HepG2 (cell line): ENCODE data around the gene SLC1A4. TPM values are rescaled to one million over a fixed set of nuclear protein-coding genes. Genes with fewer than 3 reads are reported as not detected.

Experiments
- ARNT ChIP-seq: fragments of 450-650 bp; IDR thresholded peaks from 2 replicates; pipeline ENCODE4 v1.6.1; 2017
- CC2D1A ChIP-seq: sonication (generic); formaldehyde crosslinking; IDR thresholded peaks from 2 replicates; pipeline ENCODE4 v1.8.1; 2023; ENCODE audit warnings: mild to moderate bottlenecking, missing genetic modification reagents
- GPBP1L1 ChIP-seq: sonication (generic); formaldehyde crosslinking; IDR thresholded peaks from 2 replicates; pipeline ENCODE4 v1.5.0; 2020; ENCODE audit warnings: mild to moderate bottlenecking, missing genetic modification reagents
- HNRNPUL1 ChIP-seq: fragments of 200-400 bp; formaldehyde crosslinking; IDR thresholded peaks from 2 replicates; pipeline ENCODE4 v1.6.1; 2017; ENCODE audit warnings: low read depth, mild to moderate bottlenecking, low read length, moderate library complexity
- IKZF4 ChIP-seq: sonication (generic); formaldehyde crosslinking; IDR thresholded peaks from 2 replicates; pipeline ENCODE4 v1.5.1; 2020; ENCODE audit warnings: borderline replicate concordance, mild to moderate bottlenecking, low read depth, missing genetic modification reagents; ENCODE audit errors: not compliant biosample characterization
- KMT2B ChIP-seq: IDR thresholded peaks from 2 replicates; pipeline ENCODE4 v1.6.1; 2016; ENCODE audit warnings: missing genetic modification reagents, missing compliant biosample characterization
- MED8 ChIP-seq: sonication (generic); formaldehyde crosslinking; IDR thresholded peaks from 2 replicates; pipeline ENCODE4 v1.8.1; 2023; ENCODE audit warnings: mild to moderate bottlenecking, missing genetic modification reagents; ENCODE audit not compliant: insufficient replicate concordance
- MTF1 ChIP-seq: sonication (generic); formaldehyde crosslinking; IDR thresholded peaks from 2 replicates; pipeline ENCODE4 v1.5.0; 2020; ENCODE audit warnings: missing genetic modification reagents
- NFE2L1 ChIP-seq: sonication (generic); formaldehyde crosslinking; IDR thresholded peaks from 2 replicates; pipeline ENCODE4 v1.4.0; 2020; ENCODE audit warnings: missing genetic modification reagents, mild to moderate bottlenecking, borderline replicate concordance
- NR2F1 ChIP-seq, 2 experiments: fragments of 450-650 bp in 1 of 2; formaldehyde crosslinking in 1 of 2; IDR thresholded peaks; 2 replicates each; pipeline versions ENCODE4 v1.5.0 to v1.6.1; 2016 to 2020; ENCODE audit warnings: mild to moderate bottlenecking in 1 of 2, missing compliant biosample characterization in 1 of 2, missing genetic modification reagents in 1 of 2, moderate library complexity in 1 of 2
- PCBP1 ChIP-seq: fragments of 200-400 bp; formaldehyde crosslinking; IDR thresholded peaks from 2 replicates; pipeline ENCODE4 v1.6.1; 2017; ENCODE audit warnings: mild to moderate bottlenecking, low read depth, low read length, borderline replicate concordance
- SMAD3 ChIP-seq: sonication (generic); formaldehyde crosslinking; IDR thresholded peaks from 2 replicates; pipeline ENCODE4 v1.4.0; 2020; ENCODE audit warnings: missing genetic modification reagents
- SNAPC2 ChIP-seq: sonication (generic); formaldehyde crosslinking; IDR thresholded peaks from 2 replicates; pipeline ENCODE4 v1.8.1; 2022; ENCODE audit warnings: mild to moderate bottlenecking, missing genetic modification reagents
- ZBED4 ChIP-seq: sonication (generic); formaldehyde crosslinking; IDR thresholded peaks from 2 replicates; pipeline ENCODE4 v1.4.0; 2020; ENCODE audit warnings: missing genetic modification reagents, borderline replicate concordance
- ZFP90 ChIP-seq: sonication (generic); formaldehyde crosslinking; IDR thresholded peaks from 2 replicates; pipeline ENCODE4 v1.8.0; 2022; ENCODE audit warnings: missing genetic modification reagents, mild to moderate bottlenecking, inconsistent platforms, borderline replicate concordance
- ZKSCAN5 ChIP-seq: sonication (generic); formaldehyde crosslinking; IDR thresholded peaks from 2 replicates; pipeline ENCODE4 v1.5.1; 2020; ENCODE audit warnings: mild to moderate bottlenecking, missing genetic modification reagents
- ZNF354B ChIP-seq: sonication (generic); formaldehyde crosslinking; IDR thresholded peaks from 2 replicates; pipeline ENCODE4 v1.8.0; 2022; ENCODE audit warnings: mild to moderate bottlenecking, missing genetic modification reagents
- ZNF503 ChIP-seq: sonication (generic); formaldehyde crosslinking; IDR thresholded peaks from 2 replicates; pipeline ENCODE4 v1.4.0; 2020; ENCODE audit warnings: missing genetic modification reagents
- ZNF530 ChIP-seq: sonication (generic); formaldehyde crosslinking; IDR thresholded peaks from 2 replicates; pipeline ENCODE4 v1.5.0; 2020; ENCODE audit warnings: low read depth, mild to moderate bottlenecking, missing genetic modification reagents
- ZNF577 ChIP-seq: sonication (generic); formaldehyde crosslinking; IDR thresholded peaks from 2 replicates; pipeline ENCODE4 v1.4.0; 2020; ENCODE audit warnings: mild to moderate bottlenecking, low read depth, missing genetic modification reagents, borderline replicate concordance
- ZNF7 ChIP-seq: IDR thresholded peaks from 2 replicates; pipeline ENCODE4 v1.6.1; 2016; ENCODE audit warnings: missing biosample characterization, missing genetic modification reagents
- ZNF839 ChIP-seq: sonication (generic); formaldehyde crosslinking; IDR thresholded peaks from 2 replicates; pipeline ENCODE4 v1.4.0; 2020; ENCODE audit warnings: missing genetic modification reagents, mild to moderate bottlenecking, borderline replicate concordance
- polyA plus RNA-seq, 8 experiments: library from polyadenylated mRNA; depleted of rRNA in 3 of 8; stranded (reverse) in 7 of 8; unstranded in 1 of 8; fragments of >200 nt; fragmentation: Illumina TruSeq in 4 of 8; extraction: Trizol in 4 of 8; gene quantifications; 2 replicates each; pipeline versions ENCODE4 v1.2.1 to v1.2.3, GENCODE V29; 2011 to 2016; ENCODE audit warnings: low read depth in 4 of 8, missing spikeins in 1 of 8, mixed read lengths in 1 of 8; ENCODE audit not compliant: insufficient read depth in 1 of 8
- total RNA-seq, 5 experiments: library from RNA; depleted of rRNA; stranded (reverse); fragments of >200 nt; fragmentation: Illumina TruSeq; extraction: Trizol; gene quantifications; 2 replicates each; pipeline ENCODE4 v1.2.3, GENCODE V29; 2016; ENCODE audit warnings: low read depth in 1 of 5

Gene SLC1A4
- total and polyA plus RNA-seq, 2 of the 13 experiments (the other 11 are each of a cell fraction or from before 2014, with no cell fraction given) = 21.0 to 39.6 TPM

- TF ChIP-seq SMAD3 (CRISPR knock-in tag) = no peak; the same call in 1 of the 2 replicates
- peak; percentile 66; the same call in 1 of the 2 replicates for TF ChIP-seq ZNF839 (CRISPR knock-in tag)
- no peak for TF ChIP-seq ZNF7
- no peak for TF ChIP-seq ZKSCAN5
- TF ChIP-seq ZNF354B (CRISPR knock-in tag) = no peak
- TF ChIP-seq MTF1 (CRISPR knock-in tag) = peak; percentile 18; the same call in 1 of the 2 replicates
- TF ChIP-seq NR2F1 (CRISPR knock-in tag; IDR thresholded peaks at IDR 0.05) = no peak
- TF ChIP-seq PCBP1 = peak; percentile 91; the same call in 1 of the 2 replicates
- no peak for TF ChIP-seq ZNF530 (CRISPR knock-in tag)
- TF ChIP-seq CC2D1A (CRISPR knock-in tag) = no peak
- no peak for TF ChIP-seq ARNT
- peak; percentile 69; the same call in 1 of the 2 replicates for TF ChIP-seq NFE2L1 (CRISPR knock-in tag)
- TF ChIP-seq ZNF577 (CRISPR knock-in tag) = 0 out of 2 replicates have a peak, but pooled peaks have one; percentile 63
- TF ChIP-seq KMT2B (CRISPR knock-in tag) = peak; percentile 90
- TF ChIP-seq HNRNPUL1 = no peak
- TF ChIP-seq SNAPC2 (CRISPR knock-in tag) = peak; percentile 85; the same call in 1 of the 2 replicates
- TF ChIP-seq ZBED4 (CRISPR knock-in tag) = peak; percentile 48; the same call in 1 of the 2 replicates
- TF ChIP-seq GPBP1L1 (CRISPR knock-in tag) = no peak
- peak; percentile 91; the same call in 1 of the 2 replicates for TF ChIP-seq ZFP90 (CRISPR knock-in tag)
- no peak for TF ChIP-seq MED8 (CRISPR knock-in tag)
- peak; percentile 81 for TF ChIP-seq IKZF4 (CRISPR knock-in tag)
- TF ChIP-seq ZNF503 (CRISPR knock-in tag) = peak; percentile 75; the same call in 1 of the 2 replicates
These were observed 67.2 kb downstream of the SLC1A4 start, which contains the start of gene CEP68 (continued) for GRCh38 chr2:65056215-65057053.
